Upper lobe of right lung (tissue), 1 donor: Measurements from ENCODE around the gene ADGRV1. TPM values are rescaled to one million over a fixed set of nuclear protein-coding genes. Genes with fewer than 3 reads are reported as not detected.

Experiments used
- ATAC-seq: fragments of 200-7000 bp; cut with Tn5 transposase; one replicate; pipeline ENCODE4 v1.9.1; 2020; ENCODE audit warnings: mild to moderate bottlenecking, moderate library complexity
- DNase-seq: peaks from one replicate; pipeline ENCODE4 v3.0.0-alpha.2; 2020
- H3K27ac ChIP-seq: fragments of 200-600 bp; one replicate; pipeline ENCODE4 v1.8.0; 2022
- H3K27me3 ChIP-seq: fragments of 200-600 bp; one replicate; pipeline ENCODE4 v1.8.0; 2022; ENCODE audit warnings: mild to moderate bottlenecking
- H3K36me3 ChIP-seq: fragments of 200-600 bp; one replicate; pipeline ENCODE4 v1.8.0; 2022
- H3K4me1 ChIP-seq: fragments of 200-600 bp; one replicate; pipeline ENCODE4 v1.8.0; 2022
- H3K4me3 ChIP-seq: fragments of 200-600 bp; one replicate; pipeline ENCODE4 v1.8.0; 2022; ENCODE audit warnings: mild to moderate bottlenecking
- H3K9me3 ChIP-seq: fragments of 200-600 bp; one replicate; pipeline ENCODE4 v1.8.0; 2022
- CTCF ChIP-seq: fragments of 200-600 bp; IDR thresholded peaks from one replicate; pipeline ENCODE4 v1.8.0; 2022; ENCODE audit warnings: antibody characterized with exemption
- intact Hi-C: fragments of 100-400 bp; cut with DNase I; formaldehyde crosslinking; loops from one replicate; pipeline ENCODE4 v1.11.0; 2022
- total RNA-seq: library from RNA; stranded (reverse); fragmentation: NEBNext Ultra II Directional; extraction: Animal tissue kit (Norgen Biotek cat#: 25700); gene quantifications from one replicate; pipeline ENCODE4 v1.2.1, GENCODE V29; 2021
- donor health status: DM: no; HTN: yes; CAD: no; lungs with severe emphysema.

The ADGRV1 gene
- total RNA-seq, 1 donor from 2014 or later = 47.1 TPM

- H3K9me3 ChIP-seq = no peaks in the 10 kb centered on the region
- no peak for DNase-seq
- H3K4me1 ChIP-seq = no peaks in the 10 kb centered on the region
- H3K27me3 ChIP-seq = no peaks in the 10 kb centered on the region
- no peak for TF ChIP-seq CTCF
- H3K27ac ChIP-seq = no peak overlapping the region
- H3K4me3 ChIP-seq = no peak overlapping the region
- no peaks in the 10 kb centered on the region for H3K36me3 ChIP-seq
- intact Hi-C loops = no loop called here
- no peak for ATAC-seq
These were observed 130.5 kb downstream of the ADGRV1 start for GRCh38 chr5:90689064-90689463.

- Histone ChIP-seq H3K4me3 (no peak overlapping the region), H3K36me3 (no peaks in the 10 kb centered on the region), H3K27ac (no peak overlapping the region), H3K9me3 (no peaks in the 10 kb centered on the region), H3K4me1 (no peaks in the 10 kb centered on the region), H3K27me3 (no peaks in the 10 kb centered on the region)
- intact Hi-C loops = no loop called here
- ATAC-seq (peak; percentile 46), DNase-seq (no peak)
- no peak for TF ChIP-seq CTCF
These were observed 131.7 kb downstream of the ADGRV1 start for GRCh38 chr5:90690307-90690706.

- no peak for ATAC-seq
- TF ChIP-seq CTCF = no peak
- no peak for DNase-seq
- Histone ChIP-seq H3K9me3 (no peaks in the 10 kb centered on the region), H3K4me3 (no peak overlapping the region), H3K27ac (no peak overlapping the region), H3K36me3 (no peaks in the 10 kb centered on the region), H3K4me1 (no peaks in the 10 kb centered on the region), H3K27me3 (no peaks in the 10 kb centered on the region)
- intact Hi-C loops = no loop called here
These were observed 132.9 kb downstream of the ADGRV1 start for GRCh38 chr5:90691533-90691932.

- ATAC-seq (peak; percentile 31), DNase-seq (no peak)
- no peak overlapping the region for H3K27ac ChIP-seq
- H3K4me1 ChIP-seq = no peaks in the 10 kb centered on the region
- intact Hi-C loops = no loop called here
- H3K9me3 ChIP-seq = no peaks in the 10 kb centered on the region
- no peak for TF ChIP-seq CTCF
- no peaks in the 10 kb centered on the region for H3K27me3 ChIP-seq
- H3K4me3 ChIP-seq = no peak overlapping the region
- no peaks in the 10 kb centered on the region for H3K36me3 ChIP-seq
These were observed 137.6 kb downstream of the ADGRV1 start for GRCh38 chr5:90696153-90696552.

GRCh38 chr5:90700299-90700698 is 141.7 kb downstream of the ADGRV1 start:
- H3K4me1 ChIP-seq = no peaks in the 10 kb centered on the region
- no peak overlapping the region for H3K27ac ChIP-seq
- intact Hi-C loops = no loop called here
- DNase-seq = no peak
- no peaks in the 10 kb centered on the region for H3K36me3 ChIP-seq
- no peaks in the 10 kb centered on the region for H3K9me3 ChIP-seq
- ATAC-seq = no peak
- no peak for TF ChIP-seq CTCF
- H3K4me3 ChIP-seq = no peak overlapping the region
- no peaks in the 10 kb centered on the region for H3K27me3 ChIP-seq

GRCh38 chr5:90703932-90704331 is 145.3 kb downstream of the ADGRV1 start:
- Histone ChIP-seq H3K9me3 (no peaks in the 10 kb centered on the region), H3K27me3 (no peaks in the 10 kb centered on the region), H3K27ac (no peak overlapping the region), H3K4me1 (no peaks in the 10 kb centered on the region), H3K4me3 (no peak overlapping the region), H3K36me3 (no peaks in the 10 kb centered on the region)
- ATAC-seq (no peak), DNase-seq (no peak)
- TF ChIP-seq CTCF = no peak
- intact Hi-C loops = no loop called here
